Mucosa of descending colon (tissue), 3 donors: Measurements from ENCODE around the gene TBL1X. TPM values are rescaled to one million over a fixed set of nuclear protein-coding genes. Genes with fewer than 3 reads are reported as not detected.

Experiments
- ATAC-seq: fragments of 200-7000 bp; cut with Tn5 transposase; one replicate; pipeline ENCODE4 v1.9.1; 2020; ENCODE audit warnings: mild to moderate bottlenecking, moderate library complexity
- DNase-seq, 3 donors: peaks; one replicate each; pipeline ENCODE4 v3.0.0-alpha.2; 2020
- H3K36me3 ChIP-seq: fragments of 200-600 bp; one replicate; pipeline ENCODE4 v1.8.0; 2021; ENCODE audit warnings: low read depth, mild to moderate bottlenecking
- H3K4me1 ChIP-seq: fragments of 200-600 bp; one replicate; pipeline ENCODE4 v1.8.0; 2021; ENCODE audit warnings: low read depth, mild to moderate bottlenecking
- H3K4me3 ChIP-seq: fragments of 200-600 bp; one replicate; pipeline ENCODE4 v1.8.0; 2021; ENCODE audit warnings: mild to moderate bottlenecking
- H3K9me3 ChIP-seq: fragments of 200-600 bp; one replicate; pipeline ENCODE4 v1.8.0; 2021; ENCODE audit warnings: mild to moderate bottlenecking
- CTCF ChIP-seq: fragments of 200-600 bp; IDR thresholded peaks from one replicate; pipeline ENCODE4 v1.8.0; 2022; ENCODE audit warnings: antibody characterized with exemption, mild to moderate bottlenecking
- intact Hi-C, 2 donors: fragments of 100-400 bp; cut with DNase I in 1 of 2; cut with micrococcal nuclease in 1 of 2; formaldehyde crosslinking; loops; one replicate each; pipeline versions ENCODE4 v1.11.0 to v1.11.1; 2022; cut with DNase I, micrococcal nuclease
- total RNA-seq, 3 donors: library from RNA; stranded (reverse); fragmentation: NEBNext Ultra II Directional in 2 of 3; extraction: Animal tissue kit (Norgen Biotek cat#: 25700) in 2 of 3; gene quantifications; one replicate each; pipeline versions ENCODE4 v1.2.1 to v1.2.4, GENCODE V29; 2021 to 2023
- donor health status: DM: no; HTN: no; CAD: no; lungs with moderate emphysema.
- donor health status: DM: no; HTN: no; CAD: no.
- donor health status: DM: no; HTN: yes; CAD: no.

Gene TBL1X
- total RNA-seq, 3 donors from 2014 or later = 12.1 to 26.6 (median 16.3) TPM

GRCh38 chrX:9693307-9694001 lies 228.6 kb downstream of the TBL1X start:
- Histone ChIP-seq H3K4me1 (no peaks in the 10 kb centered on the region), H3K36me3 (no peaks in the 10 kb centered on the region), H3K9me3 (no peaks in the 10 kb centered on the region), H3K4me3 (no peak overlapping the region)
- ATAC-seq = no peak
- DNase-seq = no peak
- intact Hi-C loops = no loop called here
- TF ChIP-seq CTCF = no peak

- TF ChIP-seq CTCF = no peak
Observed at GRCh38 chrX:9698576-9698975, 233.7 kb downstream of the TBL1X start.

GRCh38 chrX:9700555-9700954 lies 235.7 kb downstream of the TBL1X start:
- Histone ChIP-seq H3K4me1 (no peaks in the 10 kb centered on the region), H3K9me3 (no peaks in the 10 kb centered on the region), H3K36me3 (no peaks in the 10 kb centered on the region), H3K4me3 (no peak overlapping the region)
- DNase-seq (no peak), ATAC-seq (no peak)
- no peak for TF ChIP-seq CTCF
- intact Hi-C loops = no loop called here

More at GRCh38 chrX:9698576-9698975, 233.7 kb downstream of the TBL1X start:
- intact Hi-C loops = no loop called here
- ATAC-seq (no peak), DNase-seq (no peak)
- Histone ChIP-seq H3K9me3 (no peaks in the 10 kb centered on the region), H3K4me1 (no peaks in the 10 kb centered on the region), H3K4me3 (no peak overlapping the region), H3K36me3 (no peaks in the 10 kb centered on the region)

- no peaks in the 10 kb centered on the region for H3K9me3 ChIP-seq
- no peak overlapping the region for H3K4me3 ChIP-seq
- H3K36me3 ChIP-seq = no peaks in the 10 kb centered on the region
- intact Hi-C loops = no loop called here
- H3K4me1 ChIP-seq = no peaks in the 10 kb centered on the region
- TF ChIP-seq CTCF = no peak
- no peak for ATAC-seq
- DNase-seq = no peak
Observed at GRCh38 chrX:9701790-9702189, 236.9 kb downstream of the TBL1X start.

- Histone ChIP-seq H3K4me3 (no peak overlapping the region), H3K36me3 (no peaks in the 10 kb centered on the region), H3K4me1 (no peaks in the 10 kb centered on the region), H3K9me3 (no peaks in the 10 kb centered on the region)
- intact Hi-C loops = no loop called here
- no peak for DNase-seq
- TF ChIP-seq CTCF = no peak
- no peak for ATAC-seq
Observed at GRCh38 chrX:9703406-9703805, 238.5 kb downstream of the TBL1X start.
